Measurements from ENCODE around the gene LYST. TPM values are rescaled to one million over a fixed set of nuclear protein-coding genes. Genes with fewer than 3 reads are reported as not detected.
"Not testable (repeated sequence)": the region's sequence is repeated elsewhere in the genome, so short reads cannot be mapped to it uniquely, and the experiment has no call there.

LYST gene, protein sequence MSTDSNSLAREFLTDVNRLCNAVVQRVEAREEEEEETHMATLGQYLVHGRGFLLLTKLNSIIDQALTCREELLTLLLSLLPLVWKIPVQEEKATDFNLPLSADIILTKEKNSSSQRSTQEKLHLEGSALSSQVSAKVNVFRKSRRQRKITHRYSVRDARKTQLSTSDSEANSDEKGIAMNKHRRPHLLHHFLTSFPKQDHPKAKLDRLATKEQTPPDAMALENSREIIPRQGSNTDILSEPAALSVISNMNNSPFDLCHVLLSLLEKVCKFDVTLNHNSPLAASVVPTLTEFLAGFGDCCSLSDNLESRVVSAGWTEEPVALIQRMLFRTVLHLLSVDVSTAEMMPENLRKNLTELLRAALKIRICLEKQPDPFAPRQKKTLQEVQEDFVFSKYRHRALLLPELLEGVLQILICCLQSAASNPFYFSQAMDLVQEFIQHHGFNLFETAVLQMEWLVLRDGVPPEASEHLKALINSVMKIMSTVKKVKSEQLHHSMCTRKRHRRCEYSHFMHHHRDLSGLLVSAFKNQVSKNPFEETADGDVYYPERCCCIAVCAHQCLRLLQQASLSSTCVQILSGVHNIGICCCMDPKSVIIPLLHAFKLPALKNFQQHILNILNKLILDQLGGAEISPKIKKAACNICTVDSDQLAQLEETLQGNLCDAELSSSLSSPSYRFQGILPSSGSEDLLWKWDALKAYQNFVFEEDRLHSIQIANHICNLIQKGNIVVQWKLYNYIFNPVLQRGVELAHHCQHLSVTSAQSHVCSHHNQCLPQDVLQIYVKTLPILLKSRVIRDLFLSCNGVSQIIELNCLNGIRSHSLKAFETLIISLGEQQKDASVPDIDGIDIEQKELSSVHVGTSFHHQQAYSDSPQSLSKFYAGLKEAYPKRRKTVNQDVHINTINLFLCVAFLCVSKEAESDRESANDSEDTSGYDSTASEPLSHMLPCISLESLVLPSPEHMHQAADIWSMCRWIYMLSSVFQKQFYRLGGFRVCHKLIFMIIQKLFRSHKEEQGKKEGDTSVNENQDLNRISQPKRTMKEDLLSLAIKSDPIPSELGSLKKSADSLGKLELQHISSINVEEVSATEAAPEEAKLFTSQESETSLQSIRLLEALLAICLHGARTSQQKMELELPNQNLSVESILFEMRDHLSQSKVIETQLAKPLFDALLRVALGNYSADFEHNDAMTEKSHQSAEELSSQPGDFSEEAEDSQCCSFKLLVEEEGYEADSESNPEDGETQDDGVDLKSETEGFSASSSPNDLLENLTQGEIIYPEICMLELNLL (N-terminal part only)
- 12.2 TPM for total RNA-seq

DNA sequence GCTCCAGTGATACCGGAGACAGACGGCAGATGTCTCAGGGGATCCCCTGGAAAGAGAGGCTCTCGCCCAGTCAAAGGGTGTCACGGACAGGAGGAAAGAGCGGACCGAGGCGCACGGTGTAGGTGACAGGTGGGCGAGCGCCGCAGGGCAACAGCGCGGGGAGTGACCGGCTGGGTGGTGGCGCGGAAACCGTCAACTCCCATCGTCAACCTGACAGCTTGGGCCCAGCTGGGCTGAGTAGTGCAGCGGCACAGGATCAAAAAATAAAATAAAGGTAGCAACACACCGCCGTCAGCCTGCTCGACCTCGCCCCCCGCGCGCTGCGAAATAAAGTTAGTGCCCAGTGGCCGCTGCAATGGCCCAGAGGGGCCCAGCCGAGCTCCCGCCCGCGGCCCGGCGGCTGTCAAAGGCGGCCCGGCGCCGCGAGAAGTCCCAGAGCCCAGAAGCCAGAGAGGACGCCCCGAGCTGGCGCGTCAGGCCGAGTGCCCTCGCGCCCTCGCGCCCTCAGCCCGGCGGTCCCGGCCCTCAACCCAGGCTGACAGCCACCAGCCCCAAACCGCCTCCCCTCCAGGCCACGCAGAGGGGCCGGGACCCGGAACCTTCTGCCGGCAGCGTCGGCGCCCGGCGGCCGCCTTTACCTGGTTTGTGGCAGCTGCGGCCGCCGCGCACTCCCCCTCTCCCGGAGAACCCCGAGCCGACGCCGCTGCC is at the start of gene LYST:
Gene LYST, minus strand, starts transcription at position 702 of the 708 bp plus-strand sequence. CDS start 36,489 bp downstream, outside the sequence.
- peak; percentile 73 for ATAC-seq
- peak; percentile 65 for DNase-seq (ENCODE audit: low spot score)

DNA sequence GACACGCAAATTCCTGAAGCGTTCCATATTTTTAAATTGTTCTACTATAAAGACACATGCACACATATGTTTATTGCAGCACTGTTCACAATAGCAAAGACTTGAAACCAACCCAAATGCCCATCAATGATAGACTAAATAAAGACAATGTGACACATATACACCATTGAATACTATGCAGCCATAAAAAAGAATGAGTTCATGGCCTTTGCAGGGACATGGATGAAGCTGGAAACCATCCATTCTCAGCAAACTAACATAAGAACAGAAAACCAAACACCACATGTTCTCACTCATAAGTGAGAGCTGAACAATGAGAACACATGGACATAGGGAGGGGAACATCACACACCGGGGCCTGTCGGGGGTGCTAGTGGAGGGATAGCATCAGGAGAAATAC is 48.8 kb upstream of the LYST start:
- ATAC-seq; DNase-seq (ENCODE audit: low spot score): not testable (repeated sequence)

DNA sequence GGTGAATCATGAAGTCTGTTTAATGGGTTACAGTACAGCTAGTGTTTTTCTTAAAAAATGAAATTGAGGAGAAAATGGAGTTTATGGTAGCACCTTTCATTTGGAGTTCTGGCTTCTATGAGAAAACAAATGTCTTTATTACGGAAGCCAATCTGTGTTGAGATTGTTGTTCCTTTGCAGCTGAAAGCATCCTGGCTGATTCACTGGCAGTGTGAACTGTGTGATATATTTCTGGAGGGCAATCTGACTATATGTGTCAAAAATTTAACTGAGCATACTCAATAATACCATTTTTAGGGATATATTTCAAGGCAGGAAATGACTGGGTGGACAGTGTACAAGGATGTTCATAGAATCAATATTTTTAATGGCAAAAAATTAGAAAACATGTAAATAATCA is 46.6 kb upstream of the LYST start:
- DNase-seq (ENCODE audit: low spot score) (no peak), ATAC-seq (no peak)

DNA sequence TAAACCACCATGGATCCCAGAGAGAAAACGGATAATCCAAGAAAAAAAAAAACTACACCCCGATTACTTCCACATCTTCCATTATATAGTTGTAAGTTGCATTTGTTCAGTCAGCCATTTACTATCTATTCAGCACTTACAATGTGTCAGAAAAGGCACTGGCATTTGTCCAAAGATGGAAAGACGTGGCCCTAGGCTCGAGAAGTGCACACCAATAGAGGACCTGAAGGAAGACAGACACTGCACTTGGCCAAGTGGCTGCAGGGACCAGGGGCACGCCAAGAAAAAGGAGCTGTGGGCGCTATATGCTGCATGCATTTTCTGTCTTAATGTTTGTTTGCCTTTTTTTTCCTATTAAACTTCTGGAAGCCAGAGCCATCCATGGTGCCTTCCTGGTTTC is 45.2 kb upstream of the LYST start:
- DNase-seq (ENCODE audit: low spot score) (no peak), ATAC-seq (no peak)

GRCh38 chr1:235911300-235911662 is 44.6 kb upstream of the LYST start:
- ATAC-seq (no peak), DNase-seq (ENCODE audit: low spot score) (no peak)

GRCh38 chr1:235910357-235911299 is 43.9 kb upstream of the LYST start:
- ATAC-seq, result peak; percentile 36
- DNase-seq (ENCODE audit: low spot score), result no peak

DNA sequence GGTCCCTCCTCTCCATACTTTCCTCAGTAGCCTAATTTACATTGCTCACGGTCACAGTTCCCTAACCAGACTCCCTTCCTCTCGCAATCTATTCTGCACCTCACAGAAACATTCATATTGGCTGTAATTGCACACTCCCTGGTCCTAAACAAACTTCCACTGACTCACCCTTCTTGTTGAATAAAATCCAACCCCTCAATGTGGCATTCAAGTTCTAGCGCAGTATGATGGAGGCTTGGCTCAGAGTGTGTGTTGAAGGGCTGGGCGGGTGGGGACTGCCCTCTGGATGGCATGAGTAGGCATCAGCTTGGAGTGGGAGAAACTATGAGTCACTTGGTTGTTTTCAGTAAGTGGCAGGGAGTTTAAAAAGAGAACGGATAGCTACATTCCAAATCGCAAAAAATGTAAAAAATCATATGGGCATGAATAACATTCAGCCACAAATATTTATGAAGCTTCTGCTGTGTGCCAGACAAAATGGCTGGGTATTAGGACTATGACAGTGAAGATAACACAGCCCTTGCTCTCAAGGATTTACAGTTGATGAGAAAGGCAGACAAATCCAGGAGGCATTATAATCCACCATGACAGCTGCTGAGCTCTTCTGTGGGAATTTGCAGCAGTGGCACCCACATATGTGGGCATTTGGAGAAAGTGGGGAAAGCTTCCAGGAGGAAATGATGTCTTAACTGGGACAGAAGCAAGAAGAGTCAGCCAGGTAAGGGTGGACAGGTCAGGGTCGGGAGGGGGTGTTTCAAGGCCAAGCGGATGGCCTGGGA is 42.2 kb upstream of the LYST start:
- no peak for ATAC-seq
- DNase-seq (ENCODE audit: low spot score), result no peak

- ATAC-seq, result no peak
- DNase-seq (ENCODE audit: low spot score), result no peak
These were observed 41.2 kb upstream of the LYST start for GRCh38 chr1:235907897-235908240.

GRCh38 chr1:235907187-235907896 is 40.6 kb upstream of the LYST start:
- no peak for ATAC-seq
- DNase-seq (ENCODE audit: low spot score), result no peak

GRCh38 chr1:235906436-235906835 is 39.7 kb upstream of the LYST start:
- no peak for DNase-seq (ENCODE audit: low spot score)
- ATAC-seq, result no peak

GRCh38 chr1:235903809-235904208 is 37.1 kb upstream of the LYST start:
- not testable (repeated sequence) for ATAC-seq

GRCh38 chr1:235902677-235903542 is 36.2 kb upstream of the LYST start:
- ATAC-seq, result peak; percentile 56
- no peak for DNase-seq (ENCODE audit: low spot score)

More at GRCh38 chr1:235903809-235904208, 37.1 kb upstream of the LYST start:
- not testable (repeated sequence) for DNase-seq (ENCODE audit: low spot score)

GRCh38 chr1:235901461-235901860 is 34.8 kb upstream of the LYST start:
- ATAC-seq (no peak), DNase-seq (ENCODE audit: low spot score) (no peak)

DNA sequence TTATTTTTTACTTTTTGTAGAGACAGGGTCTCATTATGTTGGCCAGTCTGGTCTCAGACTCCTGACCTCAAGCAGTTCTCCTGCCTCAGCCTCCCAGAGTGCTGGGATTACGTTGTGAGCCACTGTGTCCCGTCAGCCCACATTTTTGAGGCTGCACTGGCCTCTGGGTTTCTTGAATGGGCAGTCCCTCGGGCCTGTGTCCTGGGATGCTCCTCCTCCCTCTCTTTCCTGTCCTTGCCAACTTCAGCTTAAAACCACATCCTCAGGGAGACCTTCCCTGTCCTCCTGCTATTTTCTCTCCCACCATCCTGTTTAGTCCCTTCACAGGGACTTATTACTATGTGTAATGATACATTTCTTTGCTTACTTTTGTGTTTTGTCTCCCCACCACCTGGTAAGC is 31.4 kb upstream of the LYST start:
- DNase-seq (ENCODE audit: low spot score) (no peak), ATAC-seq (no peak)

- peak; percentile 78 for ATAC-seq
- DNase-seq (ENCODE audit: low spot score), result no peak
These were observed 27.1 kb upstream of the LYST start for GRCh38 chr1:235893840-235894239.

DNA sequence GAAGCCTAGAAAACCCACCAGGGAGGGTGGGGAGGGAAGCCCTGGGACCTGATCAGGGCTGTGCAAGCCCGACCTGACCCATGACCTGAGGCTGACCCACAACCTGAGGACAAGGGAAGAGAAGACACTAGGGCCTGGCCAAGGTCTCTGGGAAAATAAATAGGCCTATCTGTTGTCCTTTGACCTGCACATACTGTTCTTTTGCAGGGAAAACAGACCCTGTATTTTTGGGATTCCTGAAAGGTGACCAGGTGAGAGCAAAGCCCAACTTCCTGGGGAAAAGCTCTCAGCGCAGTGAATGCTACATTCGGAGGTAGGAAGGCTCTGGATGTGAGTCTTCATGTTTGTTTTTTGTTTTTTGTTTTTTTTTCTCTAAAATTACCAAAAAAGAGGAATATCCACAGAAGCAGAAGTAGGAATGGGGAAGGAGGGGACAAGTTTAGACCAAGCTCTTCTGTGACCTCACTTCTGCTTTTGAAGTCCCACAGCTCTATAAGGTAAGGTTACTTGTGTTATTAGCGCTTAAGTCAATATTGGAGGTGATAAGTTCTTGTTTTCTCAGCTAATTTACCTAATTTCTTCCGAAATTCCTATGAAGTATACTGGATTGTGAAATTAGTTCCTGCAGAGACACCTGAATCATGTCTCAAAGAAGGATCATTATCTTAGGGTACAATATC is 26.2 kb upstream of the LYST start:
- DNase-seq (ENCODE audit: low spot score), result peak; percentile 88
- ATAC-seq, result peak; percentile 94

Data from left lobe of liver (tissue), 2 donors.